GM21526 (cell line): ENCODE data around the gene LONRF2.

Source experiments
- ATAC-seq: cut with Tn5 transposase; IDR thresholded peaks from one replicate; pipeline ENCODE4 v1.9.1; 2021; ENCODE audit warnings: moderate library complexity; ENCODE audit not compliant: unreplicated experiment, low FRiP score

The LONRF2 gene

DNA sequence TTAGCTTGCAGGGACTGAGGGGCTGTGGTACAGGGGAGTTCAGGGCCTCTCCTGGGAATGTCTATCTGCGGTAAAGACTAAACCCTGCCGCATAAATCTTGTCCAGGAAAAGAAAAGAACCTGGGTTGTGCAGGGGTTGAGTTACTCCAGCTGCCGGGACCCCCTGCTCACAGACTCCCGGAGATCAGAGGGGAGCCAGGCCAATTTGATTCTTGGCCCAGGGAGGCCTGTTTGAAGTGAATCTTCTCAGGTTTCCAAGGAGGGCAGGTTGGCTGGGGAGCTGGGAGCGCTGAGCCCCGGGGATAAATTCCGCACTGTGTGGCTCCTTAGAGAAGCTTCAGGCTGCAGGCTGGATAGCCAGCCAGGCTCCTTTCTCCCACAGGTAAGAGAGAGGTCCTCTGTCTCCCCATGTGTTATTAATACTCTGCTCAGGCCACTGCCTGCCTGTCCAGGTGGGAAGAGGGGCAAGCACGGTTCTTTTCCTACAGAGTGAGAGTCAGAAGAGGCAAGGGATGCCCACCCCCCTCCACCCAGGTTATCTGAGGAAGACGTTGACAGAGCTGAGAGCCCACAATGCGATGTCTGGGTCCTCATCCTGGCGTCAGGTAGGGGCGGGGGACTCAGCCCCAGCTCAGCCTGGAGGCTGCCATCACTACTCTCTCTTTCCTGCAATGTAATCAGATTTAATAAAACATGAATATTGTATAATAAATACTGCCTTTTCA, 82.7 kb downstream of the LONRF2 start:
- ATAC-seq: no peak

DNA sequence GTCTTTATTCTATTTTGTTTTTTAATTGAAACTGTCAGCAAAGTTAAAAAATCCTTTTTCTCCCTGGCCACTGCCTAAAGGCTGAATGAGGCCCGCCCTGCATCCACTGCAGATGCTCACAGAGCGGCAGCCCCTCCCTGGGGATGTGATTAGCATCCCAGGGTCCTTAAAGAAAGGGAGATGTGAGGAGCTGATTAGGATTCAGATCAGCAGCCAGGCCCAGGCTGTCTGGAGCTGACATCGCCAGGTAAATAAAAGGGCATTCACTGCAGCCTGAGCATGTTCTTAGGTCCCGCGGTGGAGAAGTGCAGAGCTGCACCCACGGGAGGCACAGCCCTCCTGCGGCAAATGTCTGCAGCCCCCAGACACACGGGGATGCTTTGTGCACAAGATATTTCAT, 83.8 kb downstream of the LONRF2 start:
- no peak for ATAC-seq

DNA sequence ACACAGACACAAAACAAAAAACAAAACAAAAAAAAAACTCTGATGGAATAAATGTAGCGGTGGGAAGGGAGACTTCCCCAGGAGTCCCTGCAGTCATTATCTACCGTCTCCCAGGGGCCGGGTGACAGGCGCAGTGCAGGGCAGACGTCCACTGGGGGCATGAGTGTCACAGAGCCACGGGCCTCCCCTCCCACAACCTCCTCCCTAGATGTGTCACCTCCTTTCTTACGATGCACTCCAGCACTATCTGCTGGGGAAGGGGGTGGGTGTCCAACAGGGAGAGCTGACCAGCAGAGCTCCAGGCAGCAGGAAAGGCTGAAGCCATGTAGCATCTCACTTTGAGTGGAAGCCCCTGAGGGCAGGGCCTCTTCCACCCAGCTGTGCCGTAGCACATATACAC, 84.5 kb downstream of the LONRF2 start:
- ATAC-seq: no peak

DNA sequence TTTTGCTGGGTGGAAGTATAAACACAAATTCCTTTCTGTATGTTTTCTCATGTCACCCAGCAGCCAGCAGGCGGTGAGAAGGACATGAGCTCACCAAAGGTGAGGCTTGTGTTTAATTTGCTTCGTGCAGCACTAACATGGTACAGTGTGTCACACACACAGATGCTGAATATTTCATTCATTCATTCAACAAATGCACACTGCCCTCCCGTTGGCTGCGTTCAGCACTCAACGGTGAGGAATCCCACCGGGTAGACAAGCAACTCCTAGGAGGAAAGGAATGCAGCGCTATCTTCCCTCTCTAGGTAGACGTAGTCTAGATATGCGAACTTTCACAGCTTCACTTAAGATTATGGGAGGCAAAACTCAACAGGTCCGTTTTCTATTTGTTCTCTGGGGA, 85.1 kb downstream of the LONRF2 start:
- no peak for ATAC-seq

DNA sequence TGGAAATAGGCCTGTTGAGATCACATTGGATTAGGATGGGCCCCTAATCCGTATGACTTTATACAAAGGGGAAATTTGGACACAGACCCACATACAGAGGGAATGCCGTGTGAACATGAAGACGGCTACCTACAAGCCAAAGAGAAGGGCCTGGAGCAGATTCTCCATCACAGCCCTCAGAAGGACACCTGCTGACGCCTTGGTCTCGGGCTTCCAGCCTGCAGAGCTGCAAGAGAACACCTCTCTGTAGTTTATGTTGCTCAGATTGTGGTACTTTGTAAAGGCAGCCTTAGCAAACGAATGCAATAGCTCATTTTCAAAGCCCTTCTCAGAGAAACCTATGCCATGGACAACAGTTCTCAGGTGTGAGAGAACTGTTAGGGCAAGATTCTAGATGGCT, 86.1 kb downstream of the LONRF2 start:
- ATAC-seq: no peak

DNA sequence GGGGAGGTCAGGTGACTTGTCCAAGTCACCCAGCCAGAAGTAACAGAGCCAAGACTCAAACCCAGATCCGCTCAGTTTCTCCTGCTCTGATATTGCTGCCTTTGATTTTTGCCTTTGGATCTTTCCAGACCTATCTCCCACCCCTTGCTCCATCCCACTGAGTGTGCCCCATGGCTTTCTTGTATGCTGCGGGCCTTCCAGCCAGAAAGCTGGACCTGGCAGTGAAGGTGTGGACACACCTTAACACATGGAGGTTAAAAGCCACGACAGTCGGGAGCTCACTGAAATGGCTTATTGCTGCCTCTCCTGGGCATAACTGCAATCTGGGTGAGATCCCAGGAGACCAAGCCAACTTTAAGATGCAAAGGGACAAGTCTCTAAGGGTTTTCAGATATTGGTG, 86.7 kb downstream of the LONRF2 start:
- ATAC-seq: no peak

DNA sequence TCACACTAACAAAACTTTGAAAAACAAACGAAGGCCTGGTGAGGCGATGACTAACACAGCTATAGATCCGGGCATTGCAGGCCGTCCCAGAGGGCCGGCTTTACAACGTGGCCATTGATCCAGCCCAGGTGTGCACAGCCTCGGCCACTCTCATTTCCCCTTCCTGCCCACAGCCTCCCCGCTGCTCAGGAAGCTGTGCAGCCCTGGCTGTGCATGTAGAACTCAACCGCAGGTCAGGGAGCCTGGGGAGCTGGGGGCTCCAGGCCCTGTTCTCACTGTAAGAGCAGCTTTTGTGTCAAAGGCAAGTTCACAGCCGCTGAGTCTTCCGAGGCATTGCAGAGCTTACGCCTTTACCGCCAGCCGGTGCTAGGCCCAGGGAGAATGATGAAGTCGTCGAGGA, 87.2 kb downstream of the LONRF2 start:
- peak; percentile 74 for ATAC-seq

DNA sequence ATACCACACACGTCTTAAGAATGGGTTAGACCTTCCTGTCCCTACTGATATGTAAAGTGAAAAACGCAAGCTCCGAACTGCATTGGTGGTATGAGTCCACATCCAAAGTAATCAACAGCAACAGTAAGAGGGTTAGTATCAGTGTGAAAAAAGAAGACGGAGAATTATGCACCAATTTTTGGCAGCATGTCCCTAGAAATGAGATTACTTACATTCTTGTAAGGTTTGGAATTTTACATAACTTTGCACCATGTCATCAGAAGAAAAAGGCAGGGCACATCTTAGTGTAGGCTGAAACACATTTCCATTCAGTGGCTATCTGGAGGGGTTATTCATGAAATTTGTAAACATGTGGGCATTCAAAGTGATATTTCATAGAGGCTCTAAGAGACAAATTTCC, 88.2 kb downstream of the LONRF2 start:
- ATAC-seq: no peak

DNA sequence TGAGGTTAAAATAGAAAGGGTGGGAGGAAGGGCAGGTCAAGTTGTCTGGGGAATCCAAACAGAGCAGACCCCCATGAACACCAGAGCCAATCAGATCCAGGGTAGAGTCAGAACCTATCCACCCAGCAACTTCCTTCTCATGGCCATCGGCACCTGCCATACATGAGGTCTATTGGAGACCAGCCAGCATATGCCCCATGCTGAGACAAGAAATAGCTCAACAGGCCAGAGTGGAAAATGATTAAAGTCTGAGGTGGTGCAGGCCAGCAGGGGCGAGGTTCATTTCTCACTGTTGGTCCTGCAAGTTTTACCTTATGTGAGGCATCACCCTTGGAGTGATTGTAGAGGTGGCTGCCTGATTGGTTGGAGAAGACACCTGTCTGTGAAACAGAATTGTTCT, 89.2 kb downstream of the LONRF2 start:
- ATAC-seq: no peak

DNA sequence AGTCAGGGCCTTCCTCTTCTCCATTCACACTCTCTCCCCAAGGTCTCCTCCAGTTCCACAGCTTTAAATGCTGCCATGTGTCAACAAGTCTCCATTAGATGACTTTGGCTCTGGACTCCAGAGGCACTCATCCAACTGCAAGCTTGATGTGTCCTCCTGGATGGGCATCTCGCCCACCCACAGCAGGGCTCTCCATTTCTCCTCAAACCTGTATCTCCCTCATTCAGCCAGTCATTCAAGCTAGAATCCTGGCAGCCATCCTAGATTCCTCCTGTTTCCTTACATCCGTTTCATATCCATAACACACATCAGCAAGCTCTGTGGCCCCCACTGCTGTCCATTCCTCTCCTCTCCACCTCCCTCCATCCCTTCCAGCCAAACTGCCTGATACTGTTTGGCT, 91.5 kb downstream of the LONRF2 start:
- no peak for ATAC-seq

DNA sequence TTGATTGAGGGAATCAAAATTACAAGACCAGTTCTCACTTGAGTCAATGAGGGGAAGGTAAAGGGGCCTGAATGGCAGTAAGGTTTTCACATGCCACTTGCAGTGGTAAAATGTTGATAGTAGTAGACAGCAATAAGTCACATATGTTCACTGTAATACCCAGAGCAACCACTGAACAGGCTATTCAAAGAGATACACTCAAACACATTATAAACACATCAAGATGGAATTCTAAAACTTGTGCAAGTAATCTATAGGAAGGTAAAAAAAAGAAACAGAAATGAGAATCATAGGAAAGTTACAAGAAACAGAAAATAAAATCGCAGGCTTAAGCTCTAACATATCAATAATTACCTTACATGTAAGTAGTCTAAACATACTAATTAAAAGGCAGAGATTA, 93.3 kb downstream of the LONRF2 start:
- no peak for ATAC-seq

DNA sequence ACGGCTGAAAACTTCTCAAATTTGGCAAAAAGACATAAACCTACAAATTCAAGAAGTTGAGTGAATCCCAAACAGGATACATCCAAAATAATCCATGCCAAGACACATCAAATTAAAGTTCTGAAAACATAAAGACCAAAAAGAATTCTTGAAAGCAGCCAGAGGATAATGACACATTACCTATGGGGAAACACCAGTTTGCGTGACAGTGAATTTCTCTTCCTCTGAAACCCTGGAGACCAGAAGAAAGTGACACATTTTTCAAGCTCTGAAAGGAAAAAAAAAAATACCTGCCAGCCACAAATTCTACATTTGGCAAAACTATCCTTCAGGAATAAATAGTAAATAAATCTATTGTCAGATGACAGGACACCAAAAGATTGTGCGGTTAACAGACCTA, 93.9 kb downstream of the LONRF2 start:
- no peak for ATAC-seq

DNA sequence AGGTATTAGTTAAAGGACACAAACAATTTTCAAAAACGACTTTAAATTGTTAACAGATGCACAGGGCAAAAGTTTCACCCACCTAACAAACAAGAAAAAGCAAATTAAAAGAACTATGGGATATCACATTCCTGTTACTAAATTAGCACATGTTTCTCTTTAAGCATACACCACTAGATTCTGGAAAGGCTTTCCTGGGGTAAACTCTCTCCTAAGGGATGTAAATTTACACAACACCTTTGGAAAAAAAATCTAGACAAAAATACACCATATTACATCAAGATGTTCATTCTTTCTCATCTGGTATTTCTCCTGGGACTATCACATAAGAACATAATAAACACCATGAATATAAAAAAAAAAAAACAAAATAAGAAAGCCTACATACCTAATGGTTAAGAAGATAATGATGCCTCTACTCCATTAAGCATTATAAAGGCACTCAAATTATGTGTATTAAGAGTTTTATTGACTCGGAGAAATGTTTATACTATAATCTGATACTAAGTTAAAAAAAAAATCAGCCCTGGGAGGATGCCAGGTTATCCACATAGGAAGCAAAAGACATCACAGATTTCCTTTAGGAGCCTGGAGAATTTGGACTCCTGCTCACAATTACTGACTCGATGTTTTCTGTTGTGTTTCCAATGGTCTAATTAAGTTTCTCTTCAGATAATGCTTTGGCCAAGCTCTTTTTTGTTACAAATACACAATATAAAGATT, 97.2 kb downstream of the LONRF2 start:
- ATAC-seq: no peak

DNA sequence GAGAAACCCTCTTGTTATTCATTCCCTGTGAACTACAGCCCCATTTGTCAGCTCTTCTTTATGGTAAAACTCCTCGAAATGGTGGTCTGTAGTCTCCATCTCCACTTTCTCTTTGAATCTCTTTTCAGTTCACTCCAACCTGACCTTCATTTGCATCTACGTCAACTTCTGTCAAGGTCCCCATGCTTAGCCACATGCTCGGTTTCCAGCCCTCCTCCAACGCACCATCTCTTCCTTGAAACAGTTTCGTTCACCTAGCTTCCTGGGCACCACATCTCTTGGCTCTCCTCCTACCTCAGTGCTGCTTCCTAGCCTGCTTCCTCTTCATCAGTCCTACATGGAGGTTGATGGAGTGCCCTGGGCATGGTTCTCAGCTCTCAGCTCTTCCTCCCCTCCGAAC, 98.8 kb downstream of the LONRF2 start:
- ATAC-seq: no peak
